K562 treated with DMSO at 1 percent for 48 hours (cell line): ENCODE measurements around the gene NDUFS3. TPM values are rescaled to one million over a fixed set of nuclear protein-coding genes. Genes with fewer than 3 reads are reported as not detected.

Experiments
- total RNA-seq: library from RNA; unstranded; fragments of 300-600 nt; gene quantifications from 2 replicates; pipeline ENCODE4 v1.2.3, GENCODE V29; 2022; ENCODE audit warnings: low replicate concordance; ENCODE audit errors: extremely low read depth

NDUFS3 gene
- not detected in 2 replicates for total RNA-seq

GRCh38 chr11:47578524-47579494 is at the start of gene NDUFS3, which contains the start of gene KBTBD4:
NDUFS3 (plus strand) TSS chr11:47579074; CDS start chr11:47579092, 18 bp downstream.
KBTBD4 (minus strand) TSS chr11:47578970; CDS start chr11:47578951, 19 bp downstream.

GRCh38 chr11:47552566-47553405 is 26.1 kb upstream of the NDUFS3 start, which contains the start of gene CELF1:
CELF1 (minus strand) TSS chr11:47553132; CDS start chr11:47499523, 53,609 bp downstream.

DNA sequence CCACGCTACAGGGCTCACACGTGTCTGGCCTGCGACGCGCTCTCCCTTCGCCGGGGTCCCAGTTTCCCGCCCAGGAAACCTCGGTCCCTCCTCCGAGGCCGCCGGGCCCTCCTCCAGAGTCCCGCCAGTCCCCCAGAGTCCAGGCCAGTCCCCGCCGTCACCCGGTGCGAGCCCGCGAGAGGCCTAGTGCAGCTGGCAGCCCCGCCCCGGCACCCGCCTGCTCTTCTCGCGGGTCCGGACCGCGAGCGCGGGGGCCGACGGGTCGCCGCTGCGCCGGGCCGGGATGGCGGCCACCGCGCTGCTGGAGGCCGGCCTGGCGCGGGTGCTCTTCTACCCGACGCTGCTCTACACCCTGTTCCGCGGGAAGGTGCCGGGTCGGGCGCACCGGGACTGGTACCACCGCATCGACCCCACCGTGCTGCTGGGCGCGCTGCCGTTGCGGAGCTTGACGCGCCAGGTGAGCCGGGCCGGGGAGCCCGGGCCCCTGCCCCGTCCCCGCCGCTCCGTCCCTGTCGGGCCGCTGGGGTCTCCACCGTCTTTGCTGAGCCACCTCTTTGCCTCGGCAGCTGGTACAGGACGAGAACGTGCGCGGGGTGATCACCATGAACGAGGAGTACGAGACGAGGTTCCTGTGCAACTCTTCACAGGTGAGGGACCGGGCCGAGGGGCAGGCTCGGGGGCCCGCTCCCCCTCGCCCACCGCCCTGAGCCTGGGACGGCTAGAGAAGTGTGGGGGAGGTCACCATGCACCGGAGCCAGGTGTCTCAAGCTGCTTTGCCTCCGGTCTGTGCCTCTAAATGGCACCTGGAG is 13.3 kb upstream of the NDUFS3 start, which contains the start of gene PTPMT1:
Gene PTPMT1 (plus strand): TSS at position 260 of the 809 bp plus-strand sequence. CDS start 24 bp downstream, at position 284.

DNA sequence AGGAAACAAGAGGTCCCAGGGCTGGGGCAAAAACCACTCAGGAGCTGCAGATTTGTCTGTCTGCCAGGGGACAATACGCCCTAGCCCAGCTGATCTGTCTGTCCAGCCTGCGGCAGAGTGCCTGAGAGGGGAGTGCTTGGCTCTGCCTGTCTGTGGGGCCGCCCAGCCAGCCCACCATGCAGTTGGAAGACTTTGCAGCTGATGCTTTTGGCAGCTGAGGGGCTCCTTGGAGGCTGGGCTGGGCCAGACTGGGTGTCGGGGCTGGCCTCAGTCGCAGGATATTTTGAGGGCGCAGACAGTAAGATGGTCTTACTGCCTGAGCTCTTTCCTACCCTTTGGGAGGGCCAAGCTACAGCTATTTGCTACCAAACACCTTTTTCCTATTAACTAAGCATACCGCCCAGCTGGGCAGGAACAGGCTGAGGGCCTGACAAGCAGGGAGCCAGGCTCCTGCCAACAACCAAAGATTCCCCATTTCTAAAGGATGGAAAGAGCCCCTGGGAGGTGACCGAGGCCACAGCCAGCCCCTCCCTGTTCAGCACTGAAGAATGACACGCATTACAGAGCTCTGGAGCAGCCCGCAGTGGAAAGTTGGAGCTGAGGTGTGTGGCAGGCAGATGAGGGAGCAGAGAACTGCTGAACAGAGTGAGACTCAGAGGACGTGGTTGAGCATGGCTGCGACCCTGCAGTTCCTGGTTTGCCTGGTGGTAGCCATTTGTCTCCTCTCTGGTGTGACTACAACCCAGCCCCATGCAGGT is 7.4 kb downstream of the NDUFS3 start, which contains the start of gene FAM180B:
Gene FAM180B (plus strand): TSS at position 581 of the 758 bp plus-strand sequence. CDS start 91 bp downstream, at position 672.

DNA sequence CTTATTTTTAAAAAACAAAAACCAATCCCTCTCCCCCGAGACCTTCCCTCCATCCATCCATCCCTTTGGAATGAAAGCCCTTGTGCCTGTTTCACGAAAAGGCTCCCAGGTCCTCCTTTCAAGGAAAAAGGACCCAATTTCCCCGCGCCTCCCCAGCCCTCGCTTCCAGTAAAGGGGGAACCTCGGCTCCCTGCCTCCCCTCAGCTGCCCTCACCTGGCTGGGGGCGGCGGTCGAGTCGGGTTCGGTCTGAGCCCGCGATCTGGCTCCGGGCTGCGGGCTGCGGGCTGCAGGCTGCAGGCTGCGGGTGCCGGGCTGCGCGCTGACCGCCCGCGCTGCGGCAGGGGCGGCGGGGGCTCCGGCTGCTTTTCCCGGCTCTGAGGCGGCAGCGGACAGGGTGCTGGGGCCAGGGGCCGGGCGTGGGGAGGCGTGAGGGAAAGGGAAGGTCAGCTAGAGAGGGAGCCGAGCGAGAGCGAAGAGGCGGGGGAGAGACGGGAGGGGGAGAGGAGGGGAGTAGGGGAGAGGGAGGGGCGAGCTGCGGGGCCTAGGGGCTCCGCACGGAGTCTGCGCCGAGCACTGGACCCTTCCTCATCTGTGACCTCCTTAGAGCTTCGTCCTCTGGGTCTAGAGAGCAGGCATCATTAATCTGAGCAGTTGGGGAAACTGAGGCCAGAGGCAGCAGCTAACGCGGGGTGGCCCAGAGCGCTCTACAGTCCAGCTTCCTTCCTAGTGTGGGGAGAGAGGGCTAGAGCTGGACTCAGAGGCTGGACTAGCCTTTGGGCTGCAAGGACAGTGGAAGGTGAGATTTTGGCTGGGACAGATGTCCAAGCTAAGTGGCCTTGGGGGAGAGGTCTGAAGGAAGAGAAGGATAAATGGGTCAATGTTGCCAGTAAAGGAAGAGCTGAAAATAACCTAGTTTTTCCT is 15.3 kb downstream of the NDUFS3 start, which contains the start of gene C1QTNF4:
Gene C1QTNF4 (minus strand): TSS at position 478 of the 922 bp plus-strand sequence. CDS start 3,601 bp downstream, outside the sequence.

Other genes with a start within 250 kb of the NDUFS3 start
- not detected in 2 replicates for gene MYBPC3, start 226.4 kb upstream of the NDUFS3 start, total RNA-seq
- gene SPI1, start 200.5 kb upstream of the NDUFS3 start, total RNA-seq = not detected in 2 replicates
- gene SLC39A13, start 170.5 kb upstream of the NDUFS3 start, total RNA-seq = not detected in 2 replicates
- not detected in 2 replicates for gene PSMC3, start 152.6 kb upstream of the NDUFS3 start, total RNA-seq
- gene RAPSN, start 129.9 kb upstream of the NDUFS3 start, total RNA-seq = not detected in 2 replicates
- not detected in 2 replicates for gene CELF1, start 25.9 kb upstream of the NDUFS3 start, total RNA-seq
- gene PTPMT1, start 13.5 kb upstream of the NDUFS3 start, total RNA-seq = not detected in 2 replicates
- not detected in 2 replicates for gene KBTBD4, start 104 bp upstream of the NDUFS3 start, total RNA-seq
- not detected in 2 replicates for gene FAM180B, start 7.6 kb downstream of the NDUFS3 start, total RNA-seq
- not detected in 2 replicates for gene C1QTNF4, start 15.3 kb downstream of the NDUFS3 start, total RNA-seq
- not detected in 2 replicates for gene MTCH2, start 63.5 kb downstream of the NDUFS3 start, total RNA-seq
- gene AGBL2, start 136.3 kb downstream of the NDUFS3 start, total RNA-seq = not detected in 2 replicates
- not detected in 2 replicates for gene FNBP4, start 188.3 kb downstream of the NDUFS3 start, total RNA-seq